ENCODE measurements around the gene TRAPPC5.

TRAPPC5 gene

GRCh38 chr19:7734220-7735203 lies 53.9 kb downstream of the TRAPPC5 start:
- DNase-seq, result no peak

GRCh38 chr19:7736148-7736547 lies 55.5 kb downstream of the TRAPPC5 start:
- DNase-seq, result no peak

- DNase-seq, result no peak
These were observed 56.6 kb downstream of the TRAPPC5 start for GRCh38 chr19:7737215-7737614.

All from NCI-H2107 (cell line).